B cell (primary cell): ENCODE results near the gene GHRL. TPM values are rescaled to one million over a fixed set of nuclear protein-coding genes. Genes with fewer than 3 reads are reported as not detected.

Experiments used
- ATAC-seq: fragments of 200-7000 bp; cut with Tn5 transposase; one replicate; pipeline ENCODE4 v1.10.0; 2021; ENCODE audit warnings: low read depth, mild to moderate bottlenecking, moderate number of reproducible peaks, moderate library complexity
- CTCF ChIA-PET: fragments of 350-600 bp; sonication (Branson Sonifier 250); formaldehyde crosslinking; loops from one replicate; lab custom pipeline; 2021; ENCODE audit warnings: antibody characterized with exemption, inconsistent platforms; lab: Charles Lee
- POLR2A ChIA-PET: fragments of 350-600 bp; sonication (Branson Sonifier 250); formaldehyde crosslinking; loops from one replicate; lab custom pipeline; 2021; ENCODE audit warnings: antibody characterized with exemption; lab: Charles Lee
- DNase-seq: peaks from one replicate; pipeline ENCODE4 v3.0.0; 2013
- H2AFZ ChIP-seq: 2 replicates; pipeline ENCODE4 v1.6.1; 2012; ENCODE audit warnings: mild to moderate bottlenecking, low read depth, low read length; ENCODE audit not compliant: insufficient read depth, poor library complexity, severe bottlenecking
- H3K27ac ChIP-seq, 2 donors: 1 replicate in 1 of 2; 2 replicates in 1 of 2; pipeline ENCODE4 v1.5.1; 2012 to 2013; ENCODE audit warnings: low read length in 2 of 2, mild to moderate bottlenecking in 2 of 2, moderate library complexity in 1 of 2
- H3K27me3 ChIP-seq, 4 experiments: fragments of 200-600 bp in 1 of 4; sonication (generic) in 1 of 4; replicated peaks in 1 of 4; 1 replicate in 2 of 4; 2 replicates in 2 of 4; pipeline versions ENCODE4 v1.6.1 to v1.7.0; 2013 to 2016; ENCODE audit warnings: low read length in 3 of 4, mild to moderate bottlenecking in 2 of 4, mixed read lengths in 1 of 4, moderate library complexity in 1 of 4; ENCODE audit not compliant: insufficient read depth in 4 of 4, control insufficient read depth in 3 of 4; ENCODE audit errors: control extremely low read depth in 1 of 4
- H3K36me3 ChIP-seq, 2 experiments: replicated peaks in 1 of 2; 1 replicate in 1 of 2; 2 replicates in 1 of 2; pipeline versions ENCODE4 v1.6.1 to v1.7.1; 2013; ENCODE audit warnings: low read length in 1 of 2; ENCODE audit not compliant: insufficient read depth in 2 of 2, control insufficient read depth in 1 of 2; ENCODE audit errors: control extremely low read depth in 1 of 2, extremely low read depth in 1 of 2
- H3K4me1 ChIP-seq, 2 donors: fragments of 200-600 bp in 1 of 2; sonication (generic) in 1 of 2; 1 replicate in 1 of 2; 2 replicates in 1 of 2; pipeline versions ENCODE4 v1.5.1 to v1.6.1; 2013 to 2017; ENCODE audit warnings: low read length in 2 of 2; ENCODE audit not compliant: control insufficient read depth in 2 of 2, insufficient read depth in 2 of 2
- H3K4me2 ChIP-seq: replicated peaks from 2 replicates; pipeline ENCODE3; 2012; ENCODE audit warnings: mild to moderate bottlenecking, low read depth, low read length; ENCODE audit not compliant: poor library complexity, severe bottlenecking
- H3K4me3 ChIP-seq, 5 experiments: fragments of 200-600 bp in 1 of 5; sonication (generic) in 1 of 5; 1 replicate in 3 of 5; 2 replicates in 2 of 5; pipeline versions ENCODE4 v1.5.1 to v1.7.0; 2011 to 2016; ENCODE audit warnings: low read length in 4 of 5, mild to moderate bottlenecking in 4 of 5, low read depth in 2 of 5, control low read depth in 1 of 5, moderate library complexity in 1 of 5; ENCODE audit not compliant: insufficient read depth in 1 of 5; ENCODE audit errors: control extremely low read depth in 1 of 5, extremely low read depth in 1 of 5
- H3K79me2 ChIP-seq: fragments of 200-600 bp; sonication (generic); one replicate; pipeline ENCODE4 v1.6.0; 2016; ENCODE audit warnings: low read length; ENCODE audit not compliant: control insufficient read depth, insufficient read depth
- H3K9ac ChIP-seq: fragments of 200-600 bp; sonication (generic); 2 replicates; pipeline ENCODE4 v1.6.1; 2017; ENCODE audit warnings: mild to moderate bottlenecking, low read length, moderate library complexity
- H3K9me3 ChIP-seq, 3 donors: one replicate each; pipeline versions ENCODE4 v1.6.1 to v1.7.1; 2013; ENCODE audit warnings: low read length in 2 of 3; ENCODE audit not compliant: control insufficient read depth in 2 of 3, insufficient read depth in 1 of 3; ENCODE audit errors: control extremely low read depth in 1 of 3
- H4K20me1 ChIP-seq: 2 replicates; pipeline ENCODE4 v1.6.0; 2012; ENCODE audit warnings: mild to moderate bottlenecking, low read length; ENCODE audit not compliant: insufficient read depth, control insufficient read depth, poor library complexity, severe bottlenecking
- H3K27ac Mint-ChIP-seq: one replicate; pipeline ENCODE4 v1.8.0; 2021; ENCODE audit warnings: mixed read lengths
- H3K27me3 Mint-ChIP-seq: one replicate; pipeline ENCODE4 v1.8.0; 2021; ENCODE audit warnings: mixed read lengths
- H3K4me1 Mint-ChIP-seq: one replicate; pipeline ENCODE4 v1.8.0; 2021; ENCODE audit warnings: mixed read lengths
- H3K4me3 Mint-ChIP-seq: one replicate; pipeline ENCODE4 v1.8.0; 2021; ENCODE audit warnings: mixed read lengths
- H3K9me3 Mint-ChIP-seq: one replicate; pipeline ENCODE4 v1.8.0; 2022; ENCODE audit warnings: mixed read lengths; ENCODE audit not compliant: insufficient read depth
- EZH2 ChIP-seq: IDR thresholded peaks from 2 replicates; pipeline ENCODE4 v1.6.1; 2012; ENCODE audit warnings: borderline replicate concordance, low read depth, mild to moderate bottlenecking, moderate library complexity, low read length; ENCODE audit not compliant: insufficient read depth, poor library complexity, severe bottlenecking
- WGBS: methylation state at CpG from one replicate; pipeline ENCODE4 v1.1.5; 2013; ENCODE audit warnings: missing lambda C conversion rate; ENCODE audit not compliant: insufficient coverage; 5-methylcytosine and 5-hydroxymethylcytosine counted together
- intact Hi-C: fragments of 100-400 bp; cut with micrococcal nuclease; formaldehyde crosslinking; loops from one replicate; pipeline ENCODE4 v1.10.0; 2022
- polyA plus RNA-seq: library from polyadenylated mRNA; depleted of rRNA; stranded (reverse); fragments of >200 nt; gene quantifications from 2 replicates; pipeline ENCODE4 v1.2.3, GENCODE V29; 2012
- total RNA-seq, 2 donors: library from RNA; stranded (reverse); fragments of 120-200 nt in 1 of 2; gene quantifications; 1 replicate in 1 of 2; 2 replicates in 1 of 2; pipeline versions ENCODE4 v1.2.3 to v1.2.4, GENCODE V29; 2013 to 2022
- TF ChIP-seq, protein P1 (sequence below): fragments of 200-600 bp; IDR thresholded peaks from one replicate; pipeline ENCODE4 v1.8.0; 2022; ENCODE audit warnings: antibody characterized with exemption, mild to moderate bottlenecking

The GHRL gene
- total and polyA plus RNA-seq, 2 donors (not counting 1 experiment from before 2014, with no cell fraction given) = 2.8 to 3.0 TPM

DNA sequence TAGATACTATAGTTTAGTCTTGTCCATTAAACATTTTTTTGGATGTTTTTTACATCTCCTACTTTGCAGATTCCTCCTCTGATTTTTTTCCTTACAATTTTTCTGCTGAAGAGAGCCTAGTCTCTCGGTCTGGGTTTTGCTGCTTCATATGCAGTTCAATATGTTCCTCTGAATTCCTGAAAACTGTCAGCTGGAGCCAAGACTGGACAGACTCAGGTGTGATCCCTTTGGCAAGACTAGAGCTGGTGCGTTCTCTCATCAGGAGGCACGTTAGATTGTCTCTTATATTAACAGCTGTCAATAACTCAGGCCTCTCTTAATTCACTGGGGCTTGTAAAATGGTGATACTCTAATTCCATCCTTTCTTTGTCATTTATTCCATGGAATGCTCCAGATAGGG, 13.4 kb upstream of the GHRL start:
- no peak for ATAC-seq
- 100% methylated on average over 1 of the region's 3 CpGs for WGBS
- no peak overlapping the region for H3K27ac Mint-ChIP-seq
- H3K79me2 ChIP-seq = peaks cover 2% of the 10 kb centered on the region
- H4K20me1 ChIP-seq = no peaks in the 10 kb centered on the region
- intact Hi-C loops = no loop called here
- H2AFZ ChIP-seq = no peak overlapping the region
- no peak overlapping the region for H3K9ac ChIP-seq
- H3K27ac ChIP-seq = no peak overlapping the region
- H3K4me2 ChIP-seq = no peak overlapping the region
- TF ChIP-seq, protein P1, sequence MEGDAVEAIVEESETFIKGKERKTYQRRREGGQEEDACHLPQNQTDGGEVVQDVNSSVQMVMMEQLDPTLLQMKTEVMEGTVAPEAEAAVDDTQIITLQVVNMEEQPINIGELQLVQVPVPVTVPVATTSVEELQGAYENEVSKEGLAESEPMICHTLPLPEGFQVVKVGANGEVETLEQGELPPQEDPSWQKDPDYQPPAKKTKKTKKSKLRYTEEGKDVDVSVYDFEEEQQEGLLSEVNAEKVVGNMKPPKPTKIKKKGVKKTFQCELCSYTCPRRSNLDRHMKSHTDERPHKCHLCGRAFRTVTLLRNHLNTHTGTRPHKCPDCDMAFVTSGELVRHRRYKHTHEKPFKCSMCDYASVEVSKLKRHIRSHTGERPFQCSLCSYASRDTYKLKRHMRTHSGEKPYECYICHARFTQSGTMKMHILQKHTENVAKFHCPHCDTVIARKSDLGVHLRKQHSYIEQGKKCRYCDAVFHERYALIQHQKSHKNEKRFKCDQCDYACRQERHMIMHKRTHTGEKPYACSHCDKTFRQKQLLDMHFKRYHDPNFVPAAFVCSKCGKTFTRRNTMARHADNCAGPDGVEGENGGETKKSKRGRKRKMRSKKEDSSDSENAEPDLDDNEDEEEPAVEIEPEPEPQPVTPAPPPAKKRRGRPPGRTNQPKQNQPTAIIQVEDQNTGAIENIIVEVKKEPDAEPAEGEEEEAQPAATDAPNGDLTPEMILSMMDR = no peak
- TF ChIP-seq EZH2 = no peak
- H3K4me1 ChIP-seq = no peaks in the 10 kb centered on the region
- no peaks in the 10 kb centered on the region for H3K27me3 ChIP-seq
- H3K36me3 ChIP-seq = peaks cover 0 to 73% of the 10 kb centered on the region in 2 experiments
- H3K4me3 Mint-ChIP-seq = no peak overlapping the region
- no peaks in the 10 kb centered on the region for H3K9me3 Mint-ChIP-seq
- no peaks in the 10 kb centered on the region for H3K4me1 Mint-ChIP-seq
- DNase-seq = no peak
- POLR2A ChIA-PET = no interaction called here
- no peaks in the 10 kb centered on the region for H3K27me3 Mint-ChIP-seq
- no peak overlapping the region for H3K4me3 ChIP-seq
- CTCF ChIA-PET = interaction anchor here (1.2 to 2.0 kb wide), 2 partner anchors 15 to 22 kb away, joined by 3 to 6 read pairs; partner anchors contain the start of gene SEC13
- H3K9me3 ChIP-seq = no peaks in the 10 kb centered on the region

DNA sequence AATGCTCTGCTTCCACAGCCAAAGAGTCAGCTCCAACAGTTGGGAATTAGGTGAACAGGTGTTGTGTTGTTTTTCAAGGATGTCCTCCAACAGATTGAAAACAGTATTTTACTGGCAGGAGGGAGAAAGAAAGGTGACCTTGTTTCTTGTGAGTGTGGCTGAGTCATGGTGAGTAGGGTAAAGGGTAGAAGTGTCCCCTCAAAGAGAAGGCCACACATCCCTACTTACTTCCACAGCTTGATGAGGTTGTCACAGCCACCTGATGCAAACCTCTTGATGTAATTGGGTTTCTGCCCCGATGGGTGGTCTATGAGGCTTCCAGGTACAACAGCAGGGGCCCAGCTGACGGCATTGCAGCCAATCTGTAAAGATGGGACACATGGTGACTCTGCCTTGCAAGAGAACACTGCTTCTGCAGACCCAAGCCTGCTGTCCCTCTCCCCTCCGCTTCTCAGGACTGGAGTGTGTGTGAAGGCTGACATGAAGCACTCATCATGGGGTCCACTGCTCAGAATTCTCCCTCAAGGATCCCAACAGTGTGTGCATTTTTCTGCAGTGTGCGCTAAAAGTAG, 12.7 kb upstream of the GHRL start:
- Histone ChIP-seq H3K4me3 (no peak overlapping the region), H3K79me2 (peaks cover 4% of the 10 kb centered on the region), H3K27ac (no peak overlapping the region), H3K9me3 (no peaks in the 10 kb centered on the region), H4K20me1 (no peaks in the 10 kb centered on the region), H3K9ac (no peak overlapping the region), H3K36me3 (peaks cover 0 to 73% of the 10 kb centered on the region in 2 experiments), H3K4me1 (no peaks in the 10 kb centered on the region), H3K27me3 (no peaks in the 10 kb centered on the region), H2AFZ (no peak overlapping the region), H3K4me2 (no peak overlapping the region)
- DNase-seq = no peak
- Mint-ChIP-seq H3K27ac (no peak overlapping the region), H3K4me1 (no peaks in the 10 kb centered on the region), H3K27me3 (no peaks in the 10 kb centered on the region), H3K4me3 (no peak overlapping the region), H3K9me3 (no peaks in the 10 kb centered on the region)
- intact Hi-C loops = no loop called here
- CTCF ChIA-PET = interaction anchor here (1.2 to 2.0 kb wide), 2 partner anchors 15 to 22 kb away, joined by 3 to 6 read pairs; partner anchors contain the start of gene SEC13
- WGBS = 100% methylated on average over 3 of the region's 4 CpGs
- no peak for TF ChIP-seq EZH2
- TF ChIP-seq, protein P1 = no peak
- POLR2A ChIA-PET = no interaction called here
- ATAC-seq = no peak
